GM12891 (cell line): ENCODE measurements around the gene CD300C.

Experiments
- PAX5 ChIP-seq: IDR thresholded peaks from 2 replicates; pipeline ENCODE4 v1.6.1; 2011; ENCODE audit warnings: low read length, moderate library complexity, mild to moderate bottlenecking; ENCODE audit not compliant: insufficient read depth, severe bottlenecking
- POLR2A ChIP-seq: IDR thresholded peaks from 2 replicates; pipeline ENCODE4 v1.6.1; 2011; ENCODE audit warnings: low read depth, low read length, control low read depth
- POLR2AphosphoS5 ChIP-seq: IDR thresholded peaks from 2 replicates; pipeline ENCODE4 v1.6.1; 2011; ENCODE audit warnings: low read depth, low read length, control low read depth
- POU2F2 ChIP-seq: IDR thresholded peaks from 2 replicates; pipeline ENCODE4 v1.6.1; 2011; ENCODE audit warnings: low read depth, mild to moderate bottlenecking, control low read depth, low read length, moderate library complexity
- SPI1 ChIP-seq: IDR thresholded peaks from 2 replicates; pipeline ENCODE4 v1.6.1; 2011; ENCODE audit warnings: low read depth, low read length, control low read depth
- TAF1 ChIP-seq: IDR thresholded peaks from 2 replicates; pipeline ENCODE4 v1.6.1; 2011; ENCODE audit warnings: low read depth, low read length, control low read depth

DNA sequence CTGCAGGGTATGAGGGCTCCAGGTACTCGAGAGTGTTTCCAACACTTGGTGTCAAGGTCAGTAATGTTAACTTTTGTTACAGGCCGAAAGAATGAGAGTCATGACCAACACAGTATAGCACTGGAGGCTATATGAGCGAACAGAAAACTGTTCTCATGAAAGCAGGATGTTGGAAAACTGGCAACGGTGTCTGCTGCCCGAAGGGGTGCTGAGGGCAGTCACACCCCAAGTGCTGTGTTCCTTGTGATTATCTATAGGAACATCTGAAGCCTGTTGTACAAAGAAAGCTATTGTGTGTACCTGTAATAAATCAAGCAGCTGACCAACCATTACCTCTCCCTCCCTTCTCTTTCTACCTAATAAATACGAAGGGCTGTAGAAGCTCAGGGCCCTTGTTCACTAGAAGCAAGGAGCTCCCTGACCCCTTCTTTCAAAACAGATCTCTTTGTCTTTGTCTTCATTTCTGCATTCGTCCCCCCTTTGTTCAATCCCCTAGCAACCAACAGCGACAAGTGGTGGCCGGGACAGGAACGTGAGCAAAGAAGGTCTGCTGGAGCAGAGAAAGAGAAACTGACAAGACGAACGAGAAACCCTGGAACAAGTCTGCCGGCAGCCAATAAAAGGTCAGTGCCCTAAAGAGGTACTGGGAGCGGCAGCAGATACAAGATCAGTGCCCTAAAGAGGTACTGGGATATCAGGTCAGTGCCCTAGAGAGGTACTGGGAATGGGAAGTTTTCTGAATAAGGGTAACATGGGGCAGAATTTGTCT lies 38.6 kb upstream of the CD300C start:
- TF ChIP-seq POLR2A (no peak), POLR2AphosphoS5 (no peak), TAF1 (no peak), PAX5 (no peak), SPI1 (no peak), POU2F2 (no peak)
